ENCODE measurements around the gene ANKS1B. TPM values are rescaled to one million over a fixed set of nuclear protein-coding genes. Genes with fewer than 3 reads are reported as not detected.

The ANKS1B gene
- total RNA-seq, 1 donor from 2014 or later: 1.9 TPM

- no peak for DNase-seq (ENCODE audit: low spot score)
- intact Hi-C loops (cut with DNase I): no loop called here
Observed at GRCh38 chr12:98911396-98911795, 1073.3 kb downstream of the ANKS1B start.

GRCh38 chr12:98909746-98910145 is 1075.0 kb downstream of the ANKS1B start:
- intact Hi-C loops (cut with DNase I): no loop called here
- DNase-seq (ENCODE audit: low spot score): no peak

- intact Hi-C loops (cut with DNase I): no loop called here
Observed at GRCh38 chr12:98908866-98909265, 1075.9 kb downstream of the ANKS1B start.

GRCh38 chr12:98903875-98904274 is 1080.9 kb downstream of the ANKS1B start:
- intact Hi-C loops (cut with DNase I): no loop called here
- no peak for DNase-seq (ENCODE audit: low spot score)

More at GRCh38 chr12:98908866-98909265, 1075.9 kb downstream of the ANKS1B start:
- no peak for DNase-seq (ENCODE audit: low spot score)

- DNase-seq (ENCODE audit: low spot score): no peak
- intact Hi-C loops (cut with DNase I): no loop called here
Observed at GRCh38 chr12:98901189-98901588, 1083.5 kb downstream of the ANKS1B start.

GRCh38 chr12:98896938-98897337 is 1087.8 kb downstream of the ANKS1B start:
- DNase-seq (ENCODE audit: low spot score): no peak
- intact Hi-C loops (cut with DNase I): no loop called here

- intact Hi-C loops (cut with DNase I): no loop called here
- DNase-seq (ENCODE audit: low spot score): no peak
Observed at GRCh38 chr12:98895086-98895651, 1089.6 kb downstream of the ANKS1B start.

- DNase-seq (ENCODE audit: low spot score): no peak
- intact Hi-C loops (cut with DNase I): no loop called here
Observed at GRCh38 chr12:98894412-98895085, 1090.2 kb downstream of the ANKS1B start.

GRCh38 chr12:98893675-98894411 is 1090.9 kb downstream of the ANKS1B start:
- intact Hi-C loops (cut with DNase I): no loop called here
- DNase-seq (ENCODE audit: low spot score): no peak

- DNase-seq (ENCODE audit: low spot score): no peak
- intact Hi-C loops (cut with DNase I): no loop called here
Observed at GRCh38 chr12:98893126-98893674, 1091.5 kb downstream of the ANKS1B start.

GRCh38 chr12:98885778-98886177 is 1099.0 kb downstream of the ANKS1B start:
- no peak for DNase-seq (ENCODE audit: low spot score)
- intact Hi-C loops (cut with DNase I): no loop called here

GRCh38 chr12:98883231-98883630 is 1101.5 kb downstream of the ANKS1B start:
- no peak for DNase-seq (ENCODE audit: low spot score)
- intact Hi-C loops (cut with DNase I): no loop called here

- intact Hi-C loops (cut with DNase I): no loop called here
- DNase-seq (ENCODE audit: low spot score): no peak
Observed at GRCh38 chr12:98882526-98882925, 1102.2 kb downstream of the ANKS1B start.

GRCh38 chr12:98873776-98874175 is 1111.0 kb downstream of the ANKS1B start:
- intact Hi-C loops (cut with DNase I): no loop called here
- DNase-seq (ENCODE audit: low spot score): no peak

GRCh38 chr12:98870504-98870903 is 1114.2 kb downstream of the ANKS1B start:
- no peak for DNase-seq (ENCODE audit: low spot score)
- intact Hi-C loops (cut with DNase I): no loop called here

GRCh38 chr12:98869886-98870503 is 1114.7 kb downstream of the ANKS1B start:
- DNase-seq (ENCODE audit: low spot score): no peak

GRCh38 chr12:98868538-98868937 is 1116.2 kb downstream of the ANKS1B start:
- DNase-seq (ENCODE audit: low spot score): no peak
- intact Hi-C loops (cut with DNase I): no loop called here

More at GRCh38 chr12:98869886-98870503, 1114.7 kb downstream of the ANKS1B start:
- intact Hi-C loops (cut with DNase I): no loop called here

GRCh38 chr12:98868076-98868475 is 1116.7 kb downstream of the ANKS1B start:
- DNase-seq (ENCODE audit: low spot score): no peak
- intact Hi-C loops (cut with DNase I): no loop called here

- DNase-seq (ENCODE audit: low spot score): no peak
- intact Hi-C loops (cut with DNase I): no loop called here
Observed at GRCh38 chr12:98864363-98864762, 1120.4 kb downstream of the ANKS1B start.

- intact Hi-C loops (cut with DNase I): no loop called here
- no peak for DNase-seq (ENCODE audit: low spot score)
Observed at GRCh38 chr12:98863167-98863566, 1121.6 kb downstream of the ANKS1B start.
